Memory B cell (primary cell): ENCODE measurements around the gene DCTN2.
"Not testable (repeated sequence)": the region's sequence is repeated elsewhere in the genome, so short reads cannot be mapped to it uniquely, and the experiment has no call there.

Source experiments
- ATAC-seq: fragments of 150-1000 bp; cut with Tn5 transposase; 2 replicates; pipeline ENCODE4 v1.10.0; 2021; ENCODE audit warnings: low read depth, mild to moderate bottlenecking, moderate library complexity
- DNase-seq, 2 donors: peaks; one replicate each; pipeline ENCODE4 v3.0.0; 2022; ENCODE audit warnings: low spot score in 2 of 2
- H3K27ac Mint-ChIP-seq: one replicate; pipeline ENCODE4 v1.8.0; 2022; ENCODE audit warnings: mild to moderate bottlenecking, moderate library complexity, mixed read lengths
- H3K27me3 Mint-ChIP-seq: one replicate; pipeline ENCODE4 v1.8.0; 2022; ENCODE audit warnings: mixed read lengths
- H3K36me3 Mint-ChIP-seq: one replicate; pipeline ENCODE4 v1.8.0; 2022; ENCODE audit warnings: mild to moderate bottlenecking, mixed read lengths
- H3K4me1 Mint-ChIP-seq: one replicate; pipeline ENCODE4 v1.8.0; 2022; ENCODE audit warnings: mixed read lengths
- H3K4me3 Mint-ChIP-seq: one replicate; pipeline ENCODE4 v1.8.0; 2022; ENCODE audit warnings: mild to moderate bottlenecking, moderate library complexity, mixed read lengths
- H3K9me3 Mint-ChIP-seq: one replicate; pipeline ENCODE4 v1.8.0; 2022; ENCODE audit warnings: mixed read lengths

The DCTN2 gene

DNA sequence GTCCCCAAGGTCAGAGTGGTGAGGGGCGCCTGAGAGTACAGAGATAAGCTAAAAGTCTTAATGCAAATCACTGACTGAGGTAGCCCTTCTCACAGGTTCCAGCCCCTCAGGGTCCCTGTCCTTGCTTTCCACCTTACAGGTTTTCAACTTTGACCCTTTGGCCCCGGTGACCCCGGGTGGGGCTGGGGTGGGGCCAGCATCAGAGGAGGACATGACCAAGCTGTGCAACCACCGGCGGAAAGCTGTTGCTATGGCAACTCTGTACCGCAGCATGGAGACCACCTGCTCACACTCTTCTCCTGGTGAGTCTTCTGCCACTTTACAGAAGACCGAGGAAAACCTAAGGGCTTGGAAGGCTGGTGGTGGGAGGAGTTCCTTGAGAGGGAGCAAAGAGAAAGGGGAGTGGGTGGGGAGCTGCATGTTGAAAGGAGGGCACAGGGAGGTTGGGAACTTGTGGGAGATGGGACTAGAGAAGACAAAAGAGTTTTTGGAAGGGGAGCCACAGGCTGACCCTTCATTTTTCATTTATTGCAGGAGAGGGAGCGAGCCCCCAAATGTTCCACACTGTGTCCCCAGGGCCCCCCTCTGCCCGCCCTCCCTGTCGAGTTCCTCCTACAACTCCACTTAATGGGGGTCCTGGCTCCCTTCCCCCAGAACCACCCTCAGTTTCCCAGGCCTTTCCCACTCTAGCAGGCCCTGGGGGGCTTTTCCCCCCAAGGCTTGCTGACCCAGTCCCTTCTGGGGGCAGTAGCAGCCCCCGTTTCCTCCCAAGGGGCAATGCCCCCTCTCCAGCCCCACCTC, 22.0 kb downstream of the DCTN2 start:
- Mint-ChIP-seq H3K9me3 (no peaks in the 10 kb centered on the region), H3K36me3 (peaks cover 6% of the 10 kb centered on the region), H3K4me1 (peaks cover 32% of the 10 kb centered on the region), H3K4me3 (no peak overlapping the region), H3K27me3 (no peaks in the 10 kb centered on the region), H3K27ac (peak overlapping the region; percentile 91)
- ATAC-seq (no peak), DNase-seq (no peak)

DNA sequence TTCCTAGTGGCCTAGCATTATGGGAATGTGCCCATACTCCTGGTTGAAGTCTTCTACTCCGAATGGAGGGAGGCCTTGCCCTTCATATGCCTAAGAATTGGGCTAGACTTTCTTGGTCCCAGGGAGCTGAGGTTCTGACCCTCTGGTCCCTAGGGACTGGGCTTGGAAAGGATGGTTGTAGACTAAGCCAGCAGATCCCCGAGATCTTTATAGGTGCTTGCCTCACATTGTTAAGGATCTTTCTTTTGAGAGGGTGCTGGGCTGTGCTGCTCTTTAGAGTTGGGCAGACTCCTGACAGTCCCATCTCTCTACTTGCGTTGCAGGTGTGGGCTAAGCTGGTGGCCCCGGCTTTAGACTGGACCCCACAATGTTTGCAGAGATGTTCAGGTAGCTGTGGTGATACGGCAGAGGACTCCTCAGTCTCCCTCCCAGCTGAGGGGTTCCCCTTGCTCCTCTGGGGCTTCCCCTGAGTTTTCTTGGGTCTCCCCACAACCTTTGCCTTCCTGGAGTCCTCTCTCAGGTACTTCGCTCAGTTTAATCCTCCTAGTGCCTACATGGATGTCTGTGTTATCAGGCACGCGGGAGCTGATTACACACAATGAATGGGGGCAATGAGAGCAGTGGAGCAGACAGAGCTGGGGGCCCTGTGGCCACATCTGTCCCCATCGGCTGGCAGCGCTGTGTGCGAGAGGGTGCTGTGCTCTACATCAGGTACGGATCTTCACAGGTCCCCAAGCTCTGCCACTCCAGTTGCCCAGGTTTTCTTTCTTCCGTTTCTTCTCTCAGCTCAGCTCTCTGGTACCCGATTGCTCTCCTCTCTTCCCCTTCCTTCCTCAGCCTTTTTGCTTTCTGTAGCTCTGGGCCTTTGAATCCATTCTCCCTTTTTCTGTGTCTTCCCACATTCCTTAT, 23.0 kb downstream of the DCTN2 start:
- H3K9me3 Mint-ChIP-seq = no peaks in the 10 kb centered on the region
- peak overlapping the region; percentile 91 for H3K4me3 Mint-ChIP-seq
- DNase-seq (peak in 1 of 2 donors; percentile 26), ATAC-seq (no peak)
- H3K36me3 Mint-ChIP-seq = peaks cover 4% of the 10 kb centered on the region
- peaks cover 36% of the 10 kb centered on the region for H3K4me1 Mint-ChIP-seq
- H3K27me3 Mint-ChIP-seq = no peaks in the 10 kb centered on the region
- peak overlapping the region; percentile 91 for H3K27ac Mint-ChIP-seq

DNA sequence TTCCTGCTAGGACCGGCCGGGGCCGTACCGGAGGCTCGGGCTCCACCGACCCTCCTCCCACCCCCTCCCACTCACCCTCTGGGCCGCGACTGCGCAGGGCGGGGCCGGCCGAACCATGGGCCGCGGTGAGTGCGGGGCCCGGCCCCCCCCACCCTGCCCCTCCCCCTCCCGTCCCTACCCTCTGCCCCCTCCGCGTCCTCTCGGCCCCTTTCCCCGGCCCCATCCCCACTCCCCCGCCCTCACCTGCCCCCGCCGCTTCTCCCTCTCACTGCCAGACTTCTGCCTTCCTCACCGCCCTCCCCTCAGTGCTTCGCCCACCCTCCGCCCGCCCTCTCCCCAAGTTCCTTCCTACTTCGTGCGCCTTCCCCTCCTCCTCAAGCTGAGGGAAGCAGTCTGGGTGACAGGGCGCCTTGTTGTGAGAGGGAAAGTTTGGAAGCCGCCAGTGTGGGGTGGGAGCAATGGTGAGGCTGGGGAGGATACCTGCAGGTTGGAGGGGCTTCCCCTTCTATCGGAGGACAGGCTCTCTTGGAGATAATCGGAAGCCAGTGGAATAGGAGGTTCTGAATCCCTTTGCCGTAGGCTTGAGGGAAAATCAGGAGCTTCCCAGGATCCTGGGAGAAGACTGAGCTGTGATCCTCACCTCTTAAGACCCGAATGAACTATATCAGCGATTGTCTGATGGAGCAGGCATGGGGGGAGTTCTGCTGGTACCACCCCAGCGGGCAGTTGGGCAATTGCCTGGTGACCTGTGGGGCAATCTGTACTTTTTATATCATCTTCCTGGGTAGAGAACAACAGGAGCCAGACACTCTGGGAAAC, 23.9 kb downstream of the DCTN2 start:
- H3K9me3 Mint-ChIP-seq = no peaks in the 10 kb centered on the region
- peak overlapping the region; percentile 99 for H3K27ac Mint-ChIP-seq
- no peaks in the 10 kb centered on the region for H3K27me3 Mint-ChIP-seq
- DNase-seq (no peak), ATAC-seq (no peak)
- peaks cover 43% of the 10 kb centered on the region for H3K4me1 Mint-ChIP-seq
- H3K36me3 Mint-ChIP-seq = peaks cover 8% of the 10 kb centered on the region
- peak overlapping the region; percentile 91 for H3K4me3 Mint-ChIP-seq

DNA sequence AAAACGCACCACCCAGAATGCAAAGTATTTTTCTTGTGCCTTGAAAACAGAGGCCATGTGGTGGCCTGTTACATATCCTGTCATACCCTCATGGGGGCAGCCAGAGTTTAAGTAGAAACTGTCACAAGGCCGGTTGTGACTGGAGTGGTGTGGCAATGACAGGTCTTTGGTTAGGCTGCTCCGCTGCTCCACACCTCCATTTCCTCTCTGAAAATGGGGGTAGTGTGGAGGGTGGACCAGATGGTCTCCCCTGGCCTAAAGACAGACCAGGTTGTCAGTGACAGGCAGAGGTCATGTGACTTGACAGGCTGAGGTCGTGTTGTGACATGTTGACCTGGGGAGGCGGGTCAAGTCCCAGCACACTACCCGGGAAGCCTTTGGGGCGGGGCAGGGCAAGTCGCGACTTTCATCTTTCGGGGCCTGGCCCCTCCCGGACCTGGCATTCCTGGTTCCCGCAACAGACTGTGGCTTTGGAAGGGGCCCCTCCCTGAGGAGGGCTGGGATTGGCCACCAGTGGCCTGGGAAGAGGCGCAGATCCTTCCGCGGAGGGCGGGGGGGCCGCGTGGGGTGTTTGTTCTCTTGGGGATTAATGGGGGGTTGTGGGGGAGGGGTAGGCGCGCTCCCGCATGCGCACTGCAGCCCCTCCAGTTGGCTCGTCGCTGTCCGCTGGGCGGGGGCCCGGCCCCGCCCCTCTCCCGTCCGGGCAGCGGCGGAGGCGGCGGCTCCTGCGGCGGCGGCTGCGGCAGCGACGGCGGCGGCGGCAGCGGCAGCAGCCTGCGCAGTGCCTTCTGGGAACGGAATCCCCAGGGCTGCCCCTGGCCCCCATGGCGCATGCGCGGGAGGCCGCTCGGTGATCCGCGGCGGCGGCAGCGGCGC, 24.7 kb downstream of the DCTN2 start, which contains the start of gene MBD6:
Gene MBD6, plus strand, starts transcription at position 814 of the 876 bp plus-strand sequence. CDS start 1,480 bp downstream, outside the sequence.
- ATAC-seq (peak; percentile 29), DNase-seq (peak; percentile 89 to 91)
- Mint-ChIP-seq H3K27ac (peak within 1 kb of the TSS; percentile 99), H3K27me3 (no peaks in the 10 kb centered on the region), H3K9me3 (no peaks in the 10 kb centered on the region), H3K36me3 (peaks cover 11% of the 10 kb centered on the region), H3K4me1 (peaks cover 48% of the 10 kb centered on the region), H3K4me3 (peak within 1 kb of the TSS; percentile 97)

DNA sequence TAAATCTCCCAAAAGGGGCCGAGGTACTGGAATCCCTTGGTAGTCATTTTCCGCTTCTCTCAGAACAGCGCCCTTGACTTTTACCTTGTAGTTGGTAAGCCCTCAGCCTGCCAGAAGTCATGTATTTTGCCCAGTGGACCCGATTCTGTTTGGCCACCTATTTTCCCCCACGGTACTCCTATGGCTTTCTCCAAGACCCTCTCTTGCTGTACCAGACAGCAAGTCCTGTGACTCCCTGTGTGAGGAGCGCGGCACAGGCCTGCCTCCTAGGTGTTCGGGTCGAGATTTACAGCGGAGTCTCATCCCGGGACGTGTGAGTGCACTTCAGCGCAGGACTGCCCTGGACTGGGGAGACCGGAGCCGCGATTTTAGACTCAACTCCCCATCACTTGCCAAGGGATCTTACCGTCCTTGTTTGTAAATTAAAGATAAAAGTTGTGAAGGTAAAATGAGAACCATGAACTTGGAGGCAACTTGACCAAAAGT, 25.4 kb downstream of the DCTN2 start:
- Mint-ChIP-seq H3K9me3 (no peaks in the 10 kb centered on the region), H3K27me3 (no peaks in the 10 kb centered on the region), H3K4me3 (peak overlapping the region; percentile 97), H3K4me1 (peaks cover 46% of the 10 kb centered on the region), H3K36me3 (peaks cover 16% of the 10 kb centered on the region), H3K27ac (peak overlapping the region; percentile 99)
- ATAC-seq = no peak
- peak in 1 of 2 donors; percentile 40 for DNase-seq

DNA sequence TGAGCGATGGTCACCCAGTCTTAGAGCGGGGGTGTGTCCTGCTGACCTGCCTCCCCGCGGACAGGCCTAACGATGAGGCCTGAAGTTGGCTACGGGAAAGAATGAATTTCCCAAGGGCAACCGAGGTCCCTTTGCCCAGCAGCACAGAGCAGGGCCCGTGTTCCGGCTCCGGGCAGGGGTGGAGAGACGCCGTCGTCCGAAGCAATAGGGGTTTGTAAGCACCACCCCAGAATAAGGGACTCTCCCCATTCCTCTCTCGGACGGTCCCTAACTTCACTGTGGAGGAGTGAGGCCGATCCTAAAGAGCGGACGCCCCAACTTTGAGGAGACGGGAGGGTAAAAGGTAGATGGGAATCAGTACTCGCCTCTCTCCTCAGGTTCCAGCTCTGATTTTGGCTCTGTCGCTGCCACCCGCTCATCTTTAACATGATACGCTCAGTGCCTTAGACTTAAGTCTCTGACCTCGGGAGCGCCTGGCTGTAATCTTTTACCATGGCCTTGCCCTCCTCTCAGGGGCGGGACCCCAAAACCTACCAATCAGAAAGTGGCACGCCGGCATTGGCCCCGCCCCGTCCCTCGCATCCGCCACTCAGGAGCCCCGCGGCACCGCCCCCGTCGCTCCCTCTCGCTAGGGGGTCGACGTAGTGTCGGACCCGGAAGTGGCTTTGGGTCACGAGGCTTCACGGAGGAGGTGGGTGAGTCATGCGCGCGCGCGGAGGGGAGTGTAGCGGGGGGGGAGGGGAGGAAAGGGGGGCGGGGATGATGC, 26.8 kb downstream of the DCTN2 start, which contains the start of gene DDIT3:
Gene DDIT3, minus strand, starts transcription at position 462 of the 766 bp plus-strand sequence. CDS start 3,108 bp downstream, outside the sequence.
- Mint-ChIP-seq H3K27me3 (no peaks in the 10 kb centered on the region), H3K4me3 (peak within 1 kb of the TSS; percentile 97), H3K9me3 (no peaks in the 10 kb centered on the region), H3K36me3 (peaks cover 23% of the 10 kb centered on the region), H3K4me1 (peaks cover 42% of the 10 kb centered on the region), H3K27ac (peak within 1 kb of the TSS; percentile 99)
- DNase-seq (peak; percentile 97 to 99), ATAC-seq (peak; percentile 73)

DNA sequence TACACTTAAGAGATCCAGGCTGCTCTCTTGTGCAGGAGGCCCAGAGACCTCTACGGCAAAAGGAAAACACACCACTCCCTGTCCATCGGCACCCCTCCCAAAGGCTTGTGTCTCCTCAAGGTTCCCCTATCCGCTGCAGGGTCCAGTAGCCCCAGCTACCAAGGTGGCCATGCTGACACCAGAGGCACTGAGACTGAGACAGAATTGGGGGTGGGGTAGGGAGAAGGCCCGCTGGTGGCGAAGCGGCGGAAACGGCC, 27.3 kb downstream of the DCTN2 start:
- peak overlapping the region; percentile 97 for H3K4me3 Mint-ChIP-seq
- no peaks in the 10 kb centered on the region for H3K27me3 Mint-ChIP-seq
- peak overlapping the region; percentile 99 for H3K27ac Mint-ChIP-seq
- H3K4me1 Mint-ChIP-seq = peaks cover 39% of the 10 kb centered on the region
- H3K36me3 Mint-ChIP-seq = peaks cover 24% of the 10 kb centered on the region
- DNase-seq (peak in 1 of 2 donors; percentile 29), ATAC-seq (no peak)
- H3K9me3 Mint-ChIP-seq = no peaks in the 10 kb centered on the region

DNA sequence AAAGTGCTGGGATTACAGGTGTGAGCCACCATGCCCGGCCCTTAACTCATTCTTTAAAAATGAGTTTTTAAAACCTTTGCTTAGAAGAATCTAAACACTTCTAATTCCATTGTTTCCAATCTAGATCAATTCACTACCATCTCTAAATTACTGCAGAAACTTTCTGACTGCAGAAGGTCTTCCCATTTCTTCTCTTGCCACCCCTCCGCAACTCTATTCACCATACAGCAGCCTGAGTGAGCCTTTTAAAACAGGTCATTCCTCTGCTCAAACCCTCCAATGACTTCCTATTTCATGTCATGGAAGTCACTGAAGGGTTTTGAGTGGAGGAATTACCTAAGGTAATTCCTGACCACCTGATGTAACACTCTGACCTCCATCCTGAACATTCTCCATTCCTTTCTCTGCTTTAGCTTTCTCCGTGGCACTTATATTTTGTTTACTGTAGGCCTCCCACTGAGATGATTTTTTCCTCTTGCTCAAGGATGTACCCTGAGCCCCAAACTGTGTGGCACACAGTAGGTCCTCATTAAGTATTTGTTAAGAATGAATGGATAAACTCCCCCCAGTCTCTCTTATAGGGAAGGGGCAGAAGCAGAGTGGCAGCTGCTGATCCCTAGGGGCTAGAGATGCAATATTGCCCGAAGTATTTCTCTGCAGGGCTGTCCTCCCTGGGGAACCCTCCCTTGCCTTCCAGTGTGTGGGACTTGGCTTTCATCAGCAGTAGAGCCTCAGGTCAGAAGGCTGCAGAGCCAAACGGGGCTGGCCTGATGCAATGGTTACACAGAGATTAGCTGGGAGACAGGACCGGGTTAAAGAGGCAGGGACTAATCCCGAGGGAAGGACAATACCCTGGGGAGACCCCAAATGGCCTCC, 27.8 kb downstream of the DCTN2 start:
- Mint-ChIP-seq H3K4me3 (peak overlapping the region; percentile 97), H3K4me1 (peaks cover 35% of the 10 kb centered on the region), H3K27ac (peak overlapping the region; percentile 99), H3K27me3 (no peaks in the 10 kb centered on the region), H3K9me3 (no peaks in the 10 kb centered on the region), H3K36me3 (peaks cover 24% of the 10 kb centered on the region)
- DNase-seq (peak in 1 of 2 donors; percentile 29), ATAC-seq (no peak)

DNA sequence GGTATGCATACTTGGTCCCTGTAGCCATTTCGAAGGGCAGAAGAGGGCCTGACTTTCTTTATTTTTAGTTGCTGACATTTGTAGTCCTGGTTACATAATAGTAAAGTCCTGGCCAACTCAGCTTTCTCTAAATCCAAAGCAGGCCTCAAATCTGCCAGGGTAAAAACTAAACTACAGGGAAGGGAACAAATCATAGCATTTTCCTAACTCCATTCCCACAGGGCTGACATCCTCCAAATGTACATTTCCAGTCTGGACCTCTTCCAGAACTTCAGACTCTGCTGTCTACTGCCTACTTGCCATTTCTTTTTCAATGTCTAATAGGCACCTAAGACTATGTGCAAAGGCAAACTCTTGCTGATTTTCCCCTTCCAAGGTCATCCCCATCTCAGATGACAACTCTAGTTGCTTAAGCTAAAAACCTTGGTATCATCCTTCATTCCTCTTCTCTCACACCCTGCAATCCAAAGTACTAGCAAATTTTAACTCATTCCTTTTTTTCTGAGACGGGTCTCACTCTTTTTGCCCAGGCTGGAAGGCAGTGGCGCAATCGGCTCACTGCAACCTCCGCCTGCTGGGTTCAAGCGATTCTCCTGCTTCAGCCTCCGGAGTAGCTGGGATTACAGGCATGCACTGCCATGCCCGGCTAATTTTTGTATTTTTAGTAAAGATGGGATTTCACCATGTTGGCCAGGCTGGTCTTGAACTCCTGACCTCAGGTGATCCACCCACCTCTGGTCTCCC, 28.6 kb downstream of the DCTN2 start:
- no peak for DNase-seq
- no peak for ATAC-seq
- Mint-ChIP-seq H3K27me3 (no peaks in the 10 kb centered on the region), H3K4me1 (peaks cover 28% of the 10 kb centered on the region), H3K27ac (peak overlapping the region; percentile 83), H3K36me3 (peaks cover 26% of the 10 kb centered on the region), H3K9me3 (no peaks in the 10 kb centered on the region), H3K4me3 (peak overlapping the region; percentile 97)

DNA sequence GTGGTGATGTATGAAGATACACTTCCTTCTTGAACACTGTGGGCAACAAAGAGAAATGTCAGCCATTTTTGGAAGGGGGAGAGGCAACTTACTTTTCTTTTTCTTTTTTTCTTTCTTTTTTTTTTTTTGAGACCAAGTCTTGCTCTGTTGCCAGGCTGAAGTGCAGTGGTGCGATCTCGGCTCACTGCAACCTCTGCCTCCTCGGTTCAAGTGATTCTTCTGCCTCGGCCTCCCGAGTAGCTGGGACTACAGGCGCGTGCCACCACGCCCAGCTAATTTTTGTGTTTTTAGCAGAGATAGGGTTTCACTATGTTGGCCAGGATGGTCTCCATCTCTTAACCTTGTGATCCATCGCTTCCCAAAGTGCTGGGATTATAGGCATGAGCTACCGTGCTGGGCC, 29.3 kb downstream of the DCTN2 start:
- H3K27me3 Mint-ChIP-seq, ATAC-seq, H3K4me3 Mint-ChIP-seq, H3K9me3 Mint-ChIP-seq, DNase-seq: not testable (repeated sequence)
- H3K4me1 Mint-ChIP-seq = peaks cover 25% of the 10 kb centered on the region
- peaks cover 33% of the 10 kb centered on the region for H3K36me3 Mint-ChIP-seq
- peak overlapping the region; percentile 83 for H3K27ac Mint-ChIP-seq

DNA sequence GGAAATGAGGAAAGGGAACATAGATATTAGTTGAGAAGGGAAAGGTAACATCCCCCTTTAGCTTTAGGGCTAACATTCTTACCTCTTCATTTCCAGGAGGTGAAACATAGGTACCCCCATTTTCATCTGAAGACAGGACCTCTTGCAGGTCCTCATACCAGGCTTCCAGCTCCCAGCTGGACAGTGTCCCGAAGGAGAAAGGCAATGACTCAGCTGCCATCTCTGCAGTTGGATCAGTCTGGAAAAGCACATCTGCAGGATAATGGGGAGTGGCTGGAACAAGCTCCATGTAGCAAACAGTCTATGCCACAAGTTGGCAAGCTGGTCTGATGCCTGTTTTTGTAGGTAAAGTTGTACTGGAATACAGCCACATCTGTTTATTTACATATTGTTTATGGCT, 29.8 kb downstream of the DCTN2 start:
- peaks cover 37% of the 10 kb centered on the region for H3K36me3 Mint-ChIP-seq
- peaks cover 25% of the 10 kb centered on the region for H3K4me1 Mint-ChIP-seq
- no peaks in the 10 kb centered on the region for H3K9me3 Mint-ChIP-seq
- H3K27me3 Mint-ChIP-seq = no peaks in the 10 kb centered on the region
- ATAC-seq (no peak), DNase-seq (no peak)
- no peak overlapping the region for H3K4me3 Mint-ChIP-seq
- peak overlapping the region; percentile 83 for H3K27ac Mint-ChIP-seq
